ENCODE data around the gene SPINK8. TPM values are rescaled to one million over a fixed set of nuclear protein-coding genes. Genes with fewer than 3 reads are reported as not detected.

SPINK8 gene
- total and polyA plus RNA-seq, 2 donors (not counting 1 experiment from before 2014, with no cell fraction given), result not detected

- H3K9ac ChIP-seq (ENCODE audit: low read length), result no peak overlapping the region
- no peaks in the 10 kb centered on the region for H3K27me3 ChIP-seq (replicated peaks in 1 of 4; ENCODE audit: control extremely low read depth in 1 of 4, control insufficient read depth in 3 of 4, insufficient read depth in 4 of 4, low read length in 3 of 4)
- Mint-ChIP-seq H3K27me3 (no peaks in the 10 kb centered on the region), H3K9me3 (ENCODE audit: insufficient read depth) (no peaks in the 10 kb centered on the region), H3K27ac (no peak overlapping the region), H3K4me3 (no peak overlapping the region), H3K4me1 (peaks cover 6% of the 10 kb centered on the region)
- WGBS (ENCODE audit: insufficient coverage), result 97% methylated on average over 2 of the region's 4 CpGs
- TF ChIP-seq CTCF (IDR thresholded peaks at IDR 0.05), result no peak
- TF ChIP-seq EZH2 (IDR thresholded peaks at IDR 0.05; ENCODE audit: borderline replicate concordance, insufficient read depth, low read depth, low read length, poor library complexity, severe bottlenecking), result no peak
- DNase-seq, result no peak
- ChIA-PET CTCF (interaction anchor here (1.0 to 4.8 kb wide), 2 partner anchors 15 to 156 kb away, joined by 3 to 25 read pairs; no protein-coding TSS in a partner anchor), POLR2A (no interaction called here)
- H3K4me3 ChIP-seq (ENCODE audit: control extremely low read depth in 1 of 5, extremely low read depth in 1 of 5, insufficient read depth in 1 of 5, low read depth in 2 of 5, low read length in 4 of 5), result no peak overlapping the region
- no peak overlapping the region for H3K27ac ChIP-seq (ENCODE audit: low read length in 2 of 2)
- H2AFZ ChIP-seq (ENCODE audit: insufficient read depth, low read depth, low read length, poor library complexity, severe bottlenecking), result no peak overlapping the region
- intact Hi-C loops (cut with micrococcal nuclease), result loop anchor here (10.0 kb wide), 1 partner anchor 84 kb away; no protein-coding TSS in a partner anchor
- no peak overlapping the region for H3K4me2 ChIP-seq (replicated peaks; ENCODE audit: low read depth, low read length, poor library complexity, severe bottlenecking)
- H3K36me3 ChIP-seq (replicated peaks in 1 of 2; ENCODE audit: control extremely low read depth in 1 of 2, control insufficient read depth in 1 of 2, extremely low read depth in 1 of 2, insufficient read depth in 2 of 2, low read length in 1 of 2), result no peaks in the 10 kb centered on the region
- no peaks in the 10 kb centered on the region for H3K9me3 ChIP-seq (ENCODE audit: control extremely low read depth in 1 of 3, control insufficient read depth in 2 of 3, insufficient read depth in 1 of 3, low read length in 2 of 3)
- no peaks in the 10 kb centered on the region for H3K4me1 ChIP-seq (ENCODE audit: control insufficient read depth in 2 of 2, insufficient read depth in 2 of 2, low read length in 2 of 2)
- no peak for ATAC-seq (ENCODE audit: low read depth)
- no peaks in the 10 kb centered on the region for H3K79me2 ChIP-seq (ENCODE audit: control insufficient read depth, insufficient read depth, low read length)
- no peaks in the 10 kb centered on the region for H4K20me1 ChIP-seq (ENCODE audit: control insufficient read depth, insufficient read depth, low read length, poor library complexity, severe bottlenecking)
Measured at GRCh38 chr3:48280881-48281280, 52.6 kb downstream of the SPINK8 start.

GRCh38 chr3:48278884-48279559 is 54.4 kb downstream of the SPINK8 start:
- Histone ChIP-seq H3K36me3 (replicated peaks in 1 of 2; ENCODE audit: control extremely low read depth in 1 of 2, control insufficient read depth in 1 of 2, extremely low read depth in 1 of 2, insufficient read depth in 2 of 2, low read length in 1 of 2) (no peaks in the 10 kb centered on the region), H3K4me1 (ENCODE audit: control insufficient read depth in 2 of 2, insufficient read depth in 2 of 2, low read length in 2 of 2) (no peaks in the 10 kb centered on the region), H3K4me2 (replicated peaks; ENCODE audit: low read depth, low read length, poor library complexity, severe bottlenecking) (no peak overlapping the region), H2AFZ (ENCODE audit: insufficient read depth, low read depth, low read length, poor library complexity, severe bottlenecking) (no peak overlapping the region), H3K4me3 (ENCODE audit: control extremely low read depth in 1 of 5, extremely low read depth in 1 of 5, insufficient read depth in 1 of 5, low read depth in 2 of 5, low read length in 4 of 5) (no peak overlapping the region), H4K20me1 (ENCODE audit: control insufficient read depth, insufficient read depth, low read length, poor library complexity, severe bottlenecking) (no peaks in the 10 kb centered on the region), H3K9ac (ENCODE audit: low read length) (no peak overlapping the region), H3K9me3 (ENCODE audit: control extremely low read depth in 1 of 3, control insufficient read depth in 2 of 3, insufficient read depth in 1 of 3, low read length in 2 of 3) (no peaks in the 10 kb centered on the region), H3K27ac (ENCODE audit: low read length in 2 of 2) (no peak overlapping the region), H3K79me2 (ENCODE audit: control insufficient read depth, insufficient read depth, low read length) (no peaks in the 10 kb centered on the region), H3K27me3 (replicated peaks in 1 of 4; ENCODE audit: control extremely low read depth in 1 of 4, control insufficient read depth in 3 of 4, insufficient read depth in 4 of 4, low read length in 3 of 4) (no peaks in the 10 kb centered on the region)
- Mint-ChIP-seq H3K27ac (no peak overlapping the region), H3K27me3 (no peaks in the 10 kb centered on the region), H3K9me3 (ENCODE audit: insufficient read depth) (no peaks in the 10 kb centered on the region), H3K4me1 (peaks cover 6% of the 10 kb centered on the region), H3K4me3 (no peak overlapping the region)
- DNase-seq (no peak), ATAC-seq (ENCODE audit: low read depth) (no peak)
- no peak for TF ChIP-seq CTCF (IDR thresholded peaks at IDR 0.05)
- no peak for TF ChIP-seq EZH2 (IDR thresholded peaks at IDR 0.05; ENCODE audit: borderline replicate concordance, insufficient read depth, low read depth, low read length, poor library complexity, severe bottlenecking)
- POLR2A ChIA-PET, result no interaction called here
- WGBS (ENCODE audit: insufficient coverage), result 83% methylated on average over 3 of the region's 4 CpGs
- CTCF ChIA-PET, result interaction anchor here (4.8 kb wide), 1 partner anchor 158 kb away, joined by 25 read pairs; no protein-coding TSS in a partner anchor
- intact Hi-C loops (cut with micrococcal nuclease), result no loop called here

Data from B cell (primary cell).